IMR-90 (cell line): ENCODE results near the gene GPRC5D. TPM values are rescaled to one million over a fixed set of nuclear protein-coding genes. Genes with fewer than 3 reads are reported as not detected.

Source experiments
- ATAC-seq: fragments of 200-7000 bp; cut with Tn5 transposase; 2 replicates; pipeline ENCODE4 v1.9.1; 2020; ENCODE audit warnings: low read depth, mild to moderate bottlenecking, moderate library complexity
- BruUV-seq: library from RNA; stranded (reverse); fragments of 400-500 nt; replicated peaks from 2 replicates; lab custom pipeline; 2021; lab: Mats Ljungman, UMichigan
- CTCF ChIA-PET: fragments of 300-600 bp; formaldehyde crosslinking; extraction: SDS; loops from one replicate; lab custom pipeline; 2021; ENCODE audit warnings: antibody characterized with exemption; lab: Yijun Ruan, JAX
- POLR2A ChIA-PET: fragments of 300-600 bp; sonication (Branson Sonifier 250); formaldehyde crosslinking; loops from one replicate; lab custom pipeline; 2022; ENCODE audit warnings: antibody characterized with exemption; ENCODE audit not compliant: unreplicated experiment; lab: Charles Lee
- DNase-seq: peaks from one replicate; pipeline ENCODE4 v3.0.0; 2013
- H2AFZ ChIP-seq: replicated peaks from 2 replicates; pipeline ENCODE3; 2013; ENCODE audit warnings: low read length, mild to moderate bottlenecking; ENCODE audit not compliant: poor library complexity
- H2AK5ac ChIP-seq: 2 replicates; pipeline ENCODE4 v1.6.1; 2013; ENCODE audit warnings: low read depth, low read length, inconsistent platforms
- H2AK9ac ChIP-seq: replicated peaks from 2 replicates; pipeline ENCODE3; 2013; ENCODE audit warnings: mild to moderate bottlenecking, low read depth, low read length, moderate library complexity; ENCODE audit not compliant: poor library complexity
- H2BK120ac ChIP-seq: 2 replicates; pipeline ENCODE4 v1.6.1; 2013; ENCODE audit warnings: low read depth, low read length, inconsistent platforms
- H2BK15ac ChIP-seq: 3 replicates; pipeline ENCODE4 v1.6.1; 2013; ENCODE audit warnings: low read depth, low read length, inconsistent platforms
- H2BK20ac ChIP-seq: 2 replicates; pipeline ENCODE4 v1.6.1; 2013; ENCODE audit warnings: low read depth, mild to moderate bottlenecking, inconsistent platforms, low read length, moderate library complexity
- H2BK5ac ChIP-seq: 2 replicates; pipeline ENCODE4 v1.6.1; 2013; ENCODE audit warnings: mild to moderate bottlenecking, low read depth, low read length, inconsistent platforms; ENCODE audit not compliant: poor library complexity, severe bottlenecking
- H3K14ac ChIP-seq: replicated peaks from 2 replicates; pipeline ENCODE4 v1.6.1; 2013; ENCODE audit warnings: low read depth, low read length, inconsistent platforms
- H3K18ac ChIP-seq: 2 replicates; pipeline ENCODE4 v1.6.1; 2013; ENCODE audit warnings: low read depth, low read length, control low read depth
- H3K23ac ChIP-seq: 2 replicates; pipeline ENCODE4 v1.6.1; 2013; ENCODE audit warnings: low read depth, low read length, inconsistent platforms
- H3K27ac ChIP-seq: 2 replicates; pipeline ENCODE4 v1.5.1; 2013; ENCODE audit warnings: mild to moderate bottlenecking, control low read depth, low read length; ENCODE audit not compliant: insufficient read depth
- H3K27me3 ChIP-seq: 2 replicates; pipeline ENCODE4 v1.6.1; 2013; ENCODE audit warnings: low read length; ENCODE audit not compliant: control insufficient read depth, insufficient read depth
- H3K36me3 ChIP-seq: 2 replicates; pipeline ENCODE4 v1.6.1; 2013; ENCODE audit warnings: low read length, mixed read lengths; ENCODE audit not compliant: control insufficient read depth, insufficient read depth
- H3K4ac ChIP-seq: 2 replicates; pipeline ENCODE4 v1.6.1; 2013; ENCODE audit warnings: low read depth, low read length, inconsistent platforms
- H3K4me1 ChIP-seq: 2 replicates; pipeline ENCODE4 v1.6.1; 2013; ENCODE audit warnings: low read length, mixed read lengths; ENCODE audit not compliant: control insufficient read depth, insufficient read depth
- H3K4me2 ChIP-seq: 2 replicates; pipeline ENCODE4 v1.6.1; 2013; ENCODE audit warnings: low read depth, mild to moderate bottlenecking, control low read depth, low read length, moderate library complexity
- H3K4me3 ChIP-seq: 2 replicates; pipeline ENCODE4 v1.5.1; 2013; ENCODE audit warnings: low read depth, mild to moderate bottlenecking, control low read depth, low read length, moderate library complexity; ENCODE audit not compliant: insufficient read depth
- H3K56ac ChIP-seq: 2 replicates; pipeline ENCODE4 v1.6.1; 2013; ENCODE audit warnings: low read length, inconsistent platforms; ENCODE audit not compliant: insufficient read depth; ENCODE audit errors: extremely low read depth
- H3K79me1 ChIP-seq, 2 experiments: 2 replicates each; pipeline ENCODE4 v1.6.1; 2013; ENCODE audit warnings: low read length in 2 of 2, inconsistent platforms in 1 of 2, low read depth in 1 of 2
- H3K9ac ChIP-seq: 2 replicates; pipeline ENCODE4 v1.6.1; 2013; ENCODE audit warnings: low read depth, low read length, control low read depth
- H3K9me1 ChIP-seq: 2 replicates; pipeline ENCODE4 v1.6.1; 2013; ENCODE audit warnings: low read length, inconsistent platforms; ENCODE audit not compliant: insufficient read depth
- H3K9me3 ChIP-seq: 2 replicates; pipeline ENCODE4 v1.6.1; 2013; ENCODE audit warnings: low read length; ENCODE audit not compliant: control insufficient read depth, insufficient read depth
- H4K20me1 ChIP-seq: 2 replicates; pipeline ENCODE4 v1.6.1; 2013; ENCODE audit warnings: low read length, inconsistent platforms; ENCODE audit not compliant: insufficient read depth
- H4K5ac ChIP-seq: 2 replicates; pipeline ENCODE4 v1.6.1; 2013; ENCODE audit warnings: mild to moderate bottlenecking, low read depth, low read length, control low read depth
- H4K8ac ChIP-seq, 2 experiments: 2 replicates each; pipeline ENCODE4 v1.6.1; 2013; ENCODE audit warnings: low read depth in 2 of 2, low read length in 2 of 2, control low read depth in 1 of 2, inconsistent platforms in 1 of 2
- H4K91ac ChIP-seq: 2 replicates; pipeline ENCODE4 v1.6.1; 2013; ENCODE audit warnings: low read depth, low read length, inconsistent platforms; ENCODE audit not compliant: insufficient read depth
- BHLHE40 ChIP-seq: fragments of 150-350 bp; IDR thresholded peaks from 2 replicates; pipeline ENCODE4 v1.6.1; 2016; ENCODE audit warnings: mild to moderate bottlenecking, low read depth, low read length
- CEBPB ChIP-seq: IDR thresholded peaks from 2 replicates; pipeline ENCODE4 v1.6.1; 2012; ENCODE audit warnings: low read depth, low read length, improper control_type of control experiment
- CHD1 ChIP-seq: IDR thresholded peaks from 2 replicates; pipeline ENCODE4 v1.6.1; 2012; ENCODE audit warnings: low read depth, low read length, improper control_type of control experiment
- CTCF ChIP-seq: conservative IDR thresholded peaks from 2 replicates; pipeline ENCODE4 v1.5.1; 2012; ENCODE audit warnings: mild to moderate bottlenecking, low read depth, low read length, improper control_type of control experiment
- ELK1 ChIP-seq: fragments of 150-350 bp; IDR thresholded peaks from 2 replicates; pipeline ENCODE4 v1.6.1; 2016; ENCODE audit warnings: low read depth, mild to moderate bottlenecking, low read length, moderate library complexity, borderline replicate concordance
- FOS ChIP-seq: fragments of 150-350 bp; IDR thresholded peaks from 2 replicates; pipeline ENCODE4 v1.6.1; 2016; ENCODE audit warnings: low read depth, low read length
- MAFK ChIP-seq: IDR thresholded peaks from 2 replicates; pipeline ENCODE4 v1.6.1; 2012; ENCODE audit warnings: low read depth, low read length, improper control_type of control experiment
- MAZ ChIP-seq: IDR thresholded peaks from 2 replicates; pipeline ENCODE4 v1.6.1; 2012; ENCODE audit warnings: low read depth, mild to moderate bottlenecking, low read length, improper control_type of control experiment, moderate library complexity, borderline replicate concordance
- MXI1 ChIP-seq: IDR thresholded peaks from 2 replicates; pipeline ENCODE4 v1.6.1; 2012; ENCODE audit warnings: low read depth, mild to moderate bottlenecking, low read length, moderate library complexity, borderline replicate concordance
- NFE2L2 ChIP-seq: fragments of 150-350 bp; IDR thresholded peaks from 2 replicates; pipeline ENCODE4 v1.6.1; 2016; ENCODE audit warnings: low read depth, mild to moderate bottlenecking, low read length
- POLR2A ChIP-seq: IDR thresholded peaks from 2 replicates; pipeline ENCODE4 v1.6.1; 2012; ENCODE audit warnings: mild to moderate bottlenecking, low read depth, low read length
- RAD21 ChIP-seq: IDR thresholded peaks from 2 replicates; pipeline ENCODE4 v1.6.1; 2012; ENCODE audit warnings: low read length, improper control_type of control experiment
- RCOR1 ChIP-seq: IDR thresholded peaks from 2 replicates; pipeline ENCODE4 v1.6.1; 2012; ENCODE audit warnings: mild to moderate bottlenecking, low read length, improper control_type of control experiment; ENCODE audit not compliant: insufficient replicate concordance
- RFX5 ChIP-seq: IDR thresholded peaks from 2 replicates; pipeline ENCODE4 v1.8.0; 2012; ENCODE audit warnings: low read depth, mild to moderate bottlenecking, low read length, moderate library complexity
- SMC3 ChIP-seq: fragments of 150-350 bp; IDR thresholded peaks from 2 replicates; pipeline ENCODE4 v1.6.1; 2016; ENCODE audit warnings: low read depth, mild to moderate bottlenecking, antibody characterized with exemption, low read length, moderate library complexity
- USF2 ChIP-seq: fragments of 150-350 bp; IDR thresholded peaks from 2 replicates; pipeline ENCODE4 v1.6.1; 2017; ENCODE audit warnings: mild to moderate bottlenecking, antibody characterized with exemption, low read length, low read depth
- WGBS, 2 experiments: methylation state at CpG; one replicate each; pipeline versions ENCODE4 v1.1.5 to v1.1.7; 2013; ENCODE audit warnings: missing lambda C conversion rate in 2 of 2; ENCODE audit not compliant: insufficient read length in 1 of 2; ENCODE audit errors: extremely low coverage in 2 of 2; 5-methylcytosine and 5-hydroxymethylcytosine counted together
- dilution Hi-C: fragments of 300-500 bp; cut with HindIII; formaldehyde crosslinking; loops from one replicate; pipeline ENCODE4 v1.14.3; 2018; ENCODE audit warnings: low sequenced_read_pairs; ENCODE audit not compliant: unreplicated experiment
- in situ Hi-C: fragments of 300-500 bp; cut with MboI; formaldehyde crosslinking; loops from 3 replicates; pipeline ENCODE4 v1.14.3; 2019; ENCODE audit warnings: low sequenced_read_pairs, inconsistent platforms, mixed read lengths
- intact Hi-C: fragments of 100-400 bp; cut with micrococcal nuclease; formaldehyde crosslinking; loops from 2 replicates; pipeline ENCODE4 v1.10.0; 2022
- polyA plus RNA-seq, 3 experiments: library from polyadenylated mRNA; depleted of rRNA; stranded (reverse); fragments of >200 nt; gene quantifications; 2 replicates each; pipeline ENCODE4 v1.2.3, GENCODE V29; 2012; ENCODE audit warnings: low replicate concordance in 1 of 3
- total RNA-seq: library from RNA; depleted of rRNA; stranded (reverse); fragments of >200 nt; gene quantifications from 2 replicates; pipeline ENCODE4 v1.2.3, GENCODE V29; 2012

The GPRC5D gene
- total and polyA plus RNA-seq, 2 of the 4 experiments (the other 2 are of a cell fraction), result not detected

GRCh38 chr12:12938541-12938940 lies 13.4 kb downstream of the GPRC5D start:
- H3K79me1 ChIP-seq, result no peaks in the 10 kb centered on the region; a peak in 2 of 4 replicates
- POLR2A ChIA-PET, result no interaction called here
- H3K18ac ChIP-seq, result no peak overlapping the region
- no peak overlapping the region for H2AK9ac ChIP-seq
- in situ Hi-C loops, result no loop called here
- no peak overlapping the region for H2BK120ac ChIP-seq
- H3K27me3 ChIP-seq, result no peaks in the 10 kb centered on the region
- no peaks in the 10 kb centered on the region for H3K9me3 ChIP-seq
- no peak overlapping the region for H3K56ac ChIP-seq
- CTCF ChIA-PET, result interaction anchor here (0.8 kb wide), 1 partner anchor 20 kb away, joined by 3 read pairs; no protein-coding TSS in a partner anchor
- H4K5ac ChIP-seq, result no peak overlapping the region
- no peak overlapping the region for H3K4me2 ChIP-seq
- dilution Hi-C loops, result no loop called here
- no peak for ATAC-seq
- no peak overlapping the region for H3K9ac ChIP-seq
- H3K4ac ChIP-seq, result no peak overlapping the region
- intact Hi-C loops, result no loop called here
- H3K36me3 ChIP-seq, result no peaks in the 10 kb centered on the region
- H2BK5ac ChIP-seq, result no peak overlapping the region
- no peak overlapping the region for H2AFZ ChIP-seq
- no peak for TF ChIP-seq CEBPB
- no peak for TF ChIP-seq SMC3
- no peak for TF ChIP-seq RFX5
- TF ChIP-seq CHD1, result no peak
- TF ChIP-seq ELK1, result no peak
- TF ChIP-seq POLR2A, result no peak
- no peak for TF ChIP-seq CTCF
- no peak for TF ChIP-seq FOS
- TF ChIP-seq USF2, result no peak
- TF ChIP-seq RAD21, result no peak
- TF ChIP-seq MAFK, result no peak
- no peak for TF ChIP-seq MXI1
- no peak for TF ChIP-seq NFE2L2
- TF ChIP-seq MAZ, result no peak
- TF ChIP-seq RCOR1, result no peak
- no peak for TF ChIP-seq BHLHE40
- no peak overlapping the region for H2AK5ac ChIP-seq
- no peak overlapping the region for H3K4me3 ChIP-seq
- DNase-seq, result no peak
- no peak overlapping the region for H2BK20ac ChIP-seq
- no peaks in the 10 kb centered on the region for H4K20me1 ChIP-seq
- peaks cover 2% of the 10 kb centered on the region; the same call in 1 of the 2 replicates for H3K4me1 ChIP-seq
- H2BK15ac ChIP-seq, result no peak overlapping the region
- H3K23ac ChIP-seq, result no peak overlapping the region
- 92% methylated on average over 4 of the region's 5 CpGs; no CpG with 5 or more reads in 1 of the 2 experiments for WGBS, 2 experiments
- H3K14ac ChIP-seq, result no peak overlapping the region
- no peaks in the 10 kb centered on the region for H3K9me1 ChIP-seq
- H4K91ac ChIP-seq, result no peak overlapping the region
- BruUV-seq, result no TSS peak
- no peak overlapping the region for H3K27ac ChIP-seq
- no peak overlapping the region for H4K8ac ChIP-seq
